GM19025 (cell line): ENCODE measurements around the gene MKNK2.

Source experiments
- ATAC-seq: cut with Tn5 transposase; IDR thresholded peaks from one replicate; pipeline ENCODE4 v1.9.1; 2021; ENCODE audit warnings: mild to moderate bottlenecking, low read depth, moderate library complexity; ENCODE audit not compliant: unreplicated experiment

MKNK2 gene

DNA sequence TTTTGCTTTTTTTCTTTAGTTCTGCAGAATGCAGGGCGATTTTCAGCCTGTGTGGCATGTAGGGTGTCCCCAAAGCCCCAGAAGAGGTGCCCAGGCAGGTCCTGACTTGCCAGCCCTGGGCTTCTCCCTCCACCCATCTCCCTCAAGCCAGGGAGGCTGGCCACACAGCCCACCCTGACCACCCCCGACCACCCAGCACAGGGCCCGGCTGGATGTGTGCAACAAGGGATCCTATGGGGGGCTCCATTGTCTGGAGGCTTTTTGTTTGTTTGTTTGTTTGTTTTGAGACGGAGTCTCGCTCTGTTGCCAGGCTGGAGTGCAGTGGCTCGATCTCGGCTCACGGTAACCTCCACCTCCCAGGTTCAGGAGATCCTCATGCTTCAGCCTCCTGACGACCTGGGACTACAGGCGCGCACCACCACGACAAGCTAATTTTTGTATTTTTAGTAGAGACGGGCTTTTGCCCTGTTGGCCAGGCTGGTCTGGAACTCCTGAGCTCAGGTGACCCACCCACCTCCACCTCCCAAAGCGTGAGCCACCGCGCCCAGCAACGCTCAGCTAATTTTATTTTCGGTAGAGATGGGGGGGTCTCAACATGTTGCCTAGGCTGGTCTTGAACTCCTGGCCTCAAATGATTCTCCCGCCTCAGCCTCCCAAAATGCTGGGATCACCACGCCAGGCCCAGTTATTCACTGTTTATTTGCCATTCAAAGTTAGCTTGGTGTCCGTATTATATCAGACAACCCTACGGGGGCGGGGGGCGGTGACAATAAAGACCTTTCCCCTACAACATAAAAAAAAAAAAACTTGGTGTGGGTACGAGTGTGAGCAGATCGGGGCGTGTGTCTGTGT lies 7.8 kb upstream of the MKNK2 start:
- no peak for ATAC-seq

- ATAC-seq = no peak
Observed at GRCh38 chr19:2057484-2058469, 6.7 kb upstream of the MKNK2 start.

DNA sequence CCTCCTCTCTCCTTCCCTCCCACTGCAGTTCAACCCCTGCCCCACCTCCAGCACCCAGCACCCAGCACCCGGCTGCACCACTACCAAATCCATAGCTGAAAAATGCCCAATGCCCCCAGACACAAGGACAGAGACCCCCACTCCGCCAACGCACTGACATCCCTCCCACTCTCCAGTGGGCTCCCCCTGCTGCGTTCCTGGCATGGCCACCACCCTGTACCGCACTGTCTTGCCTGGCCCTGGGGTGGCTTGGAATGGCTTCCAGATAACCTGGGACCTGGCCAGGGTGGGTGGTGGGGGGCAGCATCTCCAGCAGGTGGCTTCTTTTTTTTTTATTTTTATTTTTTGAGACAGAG lies 5.8 kb upstream of the MKNK2 start:
- no peak for ATAC-seq

- no peak for ATAC-seq
Observed at GRCh38 chr19:2055931-2056836, 5.1 kb upstream of the MKNK2 start.

DNA sequence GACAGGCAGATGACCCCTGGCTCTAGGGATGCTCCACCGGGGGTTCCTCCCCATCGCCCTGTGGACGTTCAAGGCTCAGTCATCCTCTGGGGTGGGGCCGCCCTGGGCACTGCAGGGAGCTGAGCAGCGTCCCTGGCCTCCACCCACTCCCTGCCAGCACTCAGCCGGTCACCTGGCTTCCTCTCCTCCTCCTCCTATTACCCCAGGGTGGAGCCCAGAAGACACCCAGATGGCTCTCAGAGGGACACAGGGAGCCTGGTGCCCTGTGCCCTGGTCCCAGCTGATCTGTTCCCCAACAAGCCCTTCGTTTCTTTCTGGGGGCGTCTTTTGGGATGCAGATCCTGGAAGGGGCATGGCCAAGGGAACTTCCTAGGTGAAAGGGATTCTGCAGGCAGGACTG lies 3.7 kb upstream of the MKNK2 start:
- ATAC-seq = no peak

DNA sequence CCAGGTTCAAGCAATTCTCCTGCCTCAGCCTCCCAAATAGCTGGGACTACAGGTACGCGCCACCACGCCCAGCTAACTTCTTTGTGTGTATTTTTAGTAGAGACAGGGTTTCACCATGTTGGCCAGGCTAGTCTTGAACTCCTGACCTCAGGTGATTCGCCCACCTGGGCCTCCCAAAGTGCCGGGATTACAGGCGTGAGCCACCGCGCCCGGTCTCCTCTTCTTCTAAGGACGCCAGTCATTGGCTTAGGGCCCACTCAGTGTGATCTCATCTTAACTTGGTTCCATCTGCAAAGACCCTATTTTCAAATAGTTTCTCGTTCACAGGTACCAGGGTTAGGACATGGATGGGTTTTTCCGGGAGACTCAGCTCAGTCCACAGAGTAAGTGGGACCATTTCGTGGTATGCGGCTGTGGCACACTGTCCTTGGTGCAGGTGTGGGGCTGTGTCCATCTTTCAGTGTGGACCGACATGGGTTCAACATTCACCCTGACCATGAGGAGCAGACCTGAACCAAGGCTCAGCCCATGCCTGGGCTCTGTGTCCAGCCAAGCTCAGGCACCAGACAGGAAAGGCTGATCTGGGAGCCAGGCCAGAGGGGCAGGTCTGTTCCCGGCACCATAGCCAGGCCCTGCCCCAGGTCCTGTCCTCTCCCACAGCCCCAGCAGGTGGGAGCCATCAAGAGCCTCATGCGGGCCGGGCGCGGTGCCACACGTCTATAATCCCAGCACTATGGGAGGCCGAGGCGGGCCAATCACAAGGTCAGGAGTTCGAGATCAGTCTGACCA lies 2.8 kb upstream of the MKNK2 start:
- no peak for ATAC-seq

GRCh38 chr19:2051773-2052704 lies 995 bp upstream of the MKNK2 start:
- no peak for ATAC-seq

DNA sequence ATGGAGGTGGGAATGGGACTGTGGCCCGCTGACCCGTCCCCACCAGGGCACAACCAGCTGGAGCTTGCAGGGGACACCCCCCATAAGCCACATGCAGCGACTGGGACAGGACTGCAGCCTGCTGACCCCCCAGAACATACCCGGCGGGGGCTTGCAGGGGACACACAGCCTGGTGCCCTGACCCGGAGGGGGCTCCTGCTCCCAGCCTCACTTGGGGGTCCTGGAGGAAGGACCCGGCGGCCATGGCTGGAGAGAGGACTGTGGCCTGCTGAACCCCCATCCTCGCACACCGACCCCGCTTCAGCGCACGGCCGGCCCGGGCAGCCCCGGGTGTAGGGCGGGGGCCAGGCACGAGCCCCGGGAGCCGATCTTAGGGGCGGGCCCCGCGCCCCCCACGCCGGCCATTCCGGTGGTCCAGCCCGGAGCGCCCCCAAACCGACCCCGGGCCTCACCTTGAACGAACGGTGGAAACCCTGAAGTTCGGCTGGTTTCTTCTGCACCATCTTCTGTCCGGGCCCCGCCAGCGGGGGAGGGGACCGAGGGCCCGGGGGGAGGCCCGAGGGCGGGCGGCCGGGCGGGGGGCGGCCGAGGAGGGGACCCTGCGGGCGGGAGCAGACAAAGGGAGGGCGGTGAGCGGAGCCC lies 574 bp downstream of the MKNK2 start:
- peak; percentile 2 for ATAC-seq

GRCh38 chr19:2049741-2050348 lies 1.2 kb downstream of the MKNK2 start:
- no peak for ATAC-seq

DNA sequence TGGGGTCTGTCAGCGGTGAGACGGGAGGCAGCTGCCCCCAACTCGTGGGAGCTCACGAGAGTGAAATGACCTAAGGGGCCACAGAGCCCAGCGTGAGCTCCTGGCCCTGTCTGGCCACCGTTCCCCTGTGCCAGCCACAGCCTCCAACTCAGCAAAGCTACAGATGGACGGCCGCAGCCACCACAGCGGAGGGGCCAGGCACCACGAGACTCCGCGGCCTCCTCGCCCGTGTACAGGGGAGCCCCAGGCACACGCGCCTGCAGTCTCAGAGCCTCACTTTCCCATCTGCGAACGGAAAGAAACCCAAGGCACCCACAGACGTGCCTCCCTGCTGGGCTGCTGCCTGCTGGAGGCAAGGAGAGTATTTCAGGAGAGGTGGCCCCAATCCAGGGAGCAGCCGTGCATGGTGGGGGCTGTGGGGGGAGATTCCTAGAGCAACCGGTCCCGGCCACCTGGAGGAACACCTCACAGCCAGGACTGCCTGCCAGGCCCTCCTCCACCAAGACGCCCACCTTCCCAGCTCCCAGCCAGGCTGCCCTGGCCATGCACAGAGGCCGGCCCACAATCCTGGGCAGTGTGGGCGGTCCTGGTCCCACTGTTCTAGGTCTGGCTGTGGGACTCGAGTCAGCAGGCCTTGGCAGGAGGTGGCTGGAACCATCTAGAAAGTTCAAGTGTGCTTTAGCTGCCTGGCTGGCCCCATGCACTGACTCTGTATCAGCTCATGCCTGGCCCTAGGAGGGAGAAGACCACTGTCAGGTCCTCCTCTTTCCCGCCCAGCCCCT lies 1.9 kb downstream of the MKNK2 start:
- ATAC-seq = no peak

DNA sequence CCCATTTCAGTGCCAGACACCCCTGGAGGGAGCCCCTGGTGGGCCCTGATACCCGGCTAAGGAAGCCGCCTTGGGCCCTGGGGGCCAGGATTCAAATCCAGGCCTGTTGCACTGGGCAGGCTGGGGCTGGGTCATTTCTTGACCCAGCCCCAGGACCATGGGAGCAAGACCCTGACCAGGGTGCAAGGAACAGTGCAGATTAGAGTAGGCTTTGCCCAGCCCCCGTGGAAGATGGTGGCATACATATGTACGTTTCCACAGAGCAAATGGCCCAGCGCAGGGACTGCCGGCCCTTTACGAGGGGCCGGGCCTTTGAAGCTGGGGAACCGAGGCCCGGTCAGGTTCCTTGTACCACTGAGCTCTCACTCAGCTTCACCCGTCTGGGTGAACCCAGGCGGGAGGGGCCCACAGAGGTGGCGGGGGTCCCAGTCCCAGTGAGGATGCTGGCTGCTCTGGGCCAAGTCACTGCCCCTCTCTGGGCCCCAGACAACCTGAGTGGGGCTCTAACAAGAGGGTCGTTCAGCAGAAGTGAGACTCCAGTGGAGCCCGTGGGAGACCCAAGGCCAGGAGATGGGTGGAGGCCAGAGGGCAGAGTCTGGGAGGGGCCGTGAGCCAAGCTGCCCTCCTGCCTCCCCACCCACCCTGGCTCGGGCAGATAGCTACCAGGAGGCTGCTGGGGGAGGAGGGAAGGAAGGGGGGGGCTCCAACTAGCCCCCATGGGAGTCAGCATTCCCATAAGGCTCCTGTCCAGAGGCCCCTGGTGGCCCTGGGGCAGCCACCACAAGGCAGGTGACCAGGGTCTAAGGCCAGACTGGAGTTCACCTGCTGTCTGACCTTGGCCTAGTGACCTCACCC lies 2.7 kb downstream of the MKNK2 start:
- no peak for ATAC-seq

DNA sequence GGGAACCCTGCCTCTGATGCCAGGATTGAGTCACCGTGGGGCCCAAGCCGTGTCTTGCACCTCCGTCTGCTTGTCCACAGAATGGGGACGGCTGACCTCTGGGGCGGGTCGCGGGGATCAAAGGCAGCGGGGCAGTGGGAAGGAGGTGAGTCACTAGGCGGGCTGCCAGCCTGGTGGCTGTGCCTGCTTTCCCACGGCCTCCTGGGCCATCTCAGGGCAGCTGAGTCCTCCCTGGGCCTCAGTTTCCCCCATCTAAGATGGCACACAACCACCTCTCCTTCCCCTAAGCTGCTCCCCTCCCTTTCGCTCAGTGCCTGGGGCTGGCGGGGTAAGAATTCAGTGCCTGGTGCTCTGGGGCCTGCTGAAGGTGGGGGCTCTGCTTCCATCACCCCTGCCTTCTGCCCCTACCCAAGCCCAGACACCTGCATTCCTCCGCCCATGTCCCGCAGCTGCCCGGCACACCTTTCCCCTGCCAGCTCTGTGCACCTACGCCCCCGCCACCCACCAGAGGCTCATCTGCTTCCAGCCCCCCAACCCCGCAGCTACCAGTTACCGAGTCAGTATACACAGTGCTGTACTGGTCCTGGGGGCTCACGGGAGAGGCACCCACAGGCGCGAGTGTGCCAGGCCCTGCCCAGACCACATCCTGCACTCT lies 3.5 kb downstream of the MKNK2 start:
- no peak for ATAC-seq

- no peak for ATAC-seq
Observed at GRCh38 chr19:2047076-2047448, 4.0 kb downstream of the MKNK2 start.

GRCh38 chr19:2046046-2046907 lies 4.8 kb downstream of the MKNK2 start:
- no peak for ATAC-seq
